Stimulated activated CD8-positive, alpha-beta memory T cell treated with anti-CD3 and anti-CD28 coated beads, Interleukin-7, amount 100 ng/mL, for 24 hours (primary cell): Measurements from ENCODE around the gene GNAL.
A peak's percentile ranks its signal among the peaks of the same experiment; 100 is the strongest.

ENCODE experiments used
- DNase-seq: peaks from one replicate; pipeline ENCODE4 v3.0.0-alpha.2; 2020; ENCODE audit warnings: low read depth

GNAL gene

DNA sequence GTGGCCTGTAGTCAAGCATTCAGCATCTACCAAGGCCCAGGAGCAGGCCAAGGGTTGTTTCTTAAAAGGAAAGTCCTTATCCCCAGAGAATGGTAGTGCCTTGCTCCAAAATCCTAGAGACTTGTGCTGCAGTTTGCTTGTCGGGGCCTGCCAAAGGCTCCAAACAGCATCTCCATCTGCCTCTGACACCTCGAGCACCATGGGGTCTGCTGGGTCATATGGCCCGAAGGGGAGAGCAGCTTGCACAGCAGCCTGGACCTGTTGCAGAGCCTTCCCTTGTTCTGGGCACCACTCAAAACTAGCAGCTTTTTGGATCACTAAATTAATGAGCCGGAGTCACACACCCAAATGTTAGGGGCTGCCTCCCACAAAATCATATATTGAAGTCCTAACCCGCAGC, 35.7 kb downstream of the GNAL start:
- no peak for DNase-seq

DNA sequence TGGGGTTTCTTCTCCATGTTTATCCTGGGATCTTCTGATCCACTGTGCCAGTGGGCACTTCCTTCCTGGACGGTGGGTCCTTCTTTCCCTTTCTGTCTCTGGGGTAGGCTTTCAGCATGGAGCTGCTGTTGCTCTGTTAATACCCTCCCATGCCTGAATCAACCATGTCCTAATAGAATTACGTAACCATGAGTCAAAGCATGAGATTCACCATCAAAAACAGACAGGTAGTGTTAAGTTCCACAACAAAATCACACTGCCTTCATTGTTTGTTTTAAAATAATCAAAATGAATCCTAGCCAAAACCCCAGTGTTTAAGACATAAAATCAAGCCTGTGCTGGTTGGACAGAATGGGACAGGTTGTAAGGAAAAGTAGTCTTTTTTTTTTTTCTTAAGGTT, 37.5 kb downstream of the GNAL start:
- DNase-seq: no peak

GRCh38 chr18:11728249-11728648, 39.2 kb downstream of the GNAL start:
- no peak for DNase-seq

- no peak for DNase-seq
These were observed 40.5 kb downstream of the GNAL start for GRCh38 chr18:11729556-11729955.

GRCh38 chr18:11733031-11733430, 44.0 kb downstream of the GNAL start:
- peak; percentile 35 for DNase-seq

- no peak for DNase-seq
These were observed 47.6 kb downstream of the GNAL start for GRCh38 chr18:11736656-11737055.

- DNase-seq: no peak
These were observed 50.8 kb downstream of the GNAL start for GRCh38 chr18:11739893-11740292.

- no peak for DNase-seq
These were observed 51.4 kb downstream of the GNAL start for GRCh38 chr18:11740461-11740860.

DNA sequence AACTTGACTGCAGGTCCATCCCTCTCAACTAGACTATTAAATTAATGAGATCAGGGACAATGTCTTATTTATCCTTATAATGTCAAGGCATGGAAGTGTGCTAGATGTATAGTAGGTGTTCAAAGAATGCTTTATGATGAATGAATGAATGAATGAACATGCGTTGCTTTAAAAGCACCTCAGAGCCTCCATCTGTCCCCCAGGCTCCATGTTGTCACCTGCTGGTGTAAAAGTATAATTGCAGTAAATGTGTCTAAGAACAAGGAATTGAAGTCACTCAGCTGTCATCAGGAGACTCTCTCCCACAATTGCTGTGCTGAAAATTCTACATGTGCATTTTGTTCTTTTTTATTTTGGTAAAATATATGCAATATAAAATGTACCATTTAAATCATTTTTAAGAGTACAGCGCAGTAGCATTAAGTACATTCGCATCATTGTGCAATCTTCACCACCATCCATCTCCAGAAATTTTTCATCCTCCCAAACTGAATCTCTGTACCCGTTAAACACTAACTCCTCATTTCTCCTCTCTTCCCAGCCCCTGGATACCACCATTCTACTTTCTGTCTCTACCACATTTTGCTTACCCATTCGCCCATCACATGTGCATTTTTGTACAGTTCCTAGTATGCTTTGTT, 52.6 kb downstream of the GNAL start:
- no peak for DNase-seq

GRCh38 chr18:11745521-11745920, 56.5 kb downstream of the GNAL start:
- DNase-seq: no peak

- DNase-seq: no peak
These were observed 58.2 kb downstream of the GNAL start for GRCh38 chr18:11747286-11747685.

DNA sequence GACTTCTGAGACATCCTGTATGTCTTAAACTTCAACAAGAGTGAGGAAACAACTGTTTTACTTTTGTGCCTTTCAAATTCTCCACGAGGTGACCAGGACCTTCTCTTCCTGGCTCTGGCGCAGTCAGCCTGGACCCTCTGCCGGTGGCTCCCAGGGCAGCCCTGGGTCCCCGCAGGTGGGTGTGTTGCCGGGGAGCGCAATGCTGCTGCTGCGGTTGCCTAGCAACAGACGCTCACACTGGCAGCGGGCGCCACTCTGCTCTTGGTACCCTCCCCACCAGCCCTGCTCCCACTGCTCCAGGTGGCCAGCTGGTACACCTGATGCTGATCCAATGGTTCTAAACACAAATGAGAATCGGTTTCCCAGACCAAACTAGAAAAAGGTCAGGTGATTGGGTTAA, 58.7 kb downstream of the GNAL start:
- no peak for DNase-seq

DNA sequence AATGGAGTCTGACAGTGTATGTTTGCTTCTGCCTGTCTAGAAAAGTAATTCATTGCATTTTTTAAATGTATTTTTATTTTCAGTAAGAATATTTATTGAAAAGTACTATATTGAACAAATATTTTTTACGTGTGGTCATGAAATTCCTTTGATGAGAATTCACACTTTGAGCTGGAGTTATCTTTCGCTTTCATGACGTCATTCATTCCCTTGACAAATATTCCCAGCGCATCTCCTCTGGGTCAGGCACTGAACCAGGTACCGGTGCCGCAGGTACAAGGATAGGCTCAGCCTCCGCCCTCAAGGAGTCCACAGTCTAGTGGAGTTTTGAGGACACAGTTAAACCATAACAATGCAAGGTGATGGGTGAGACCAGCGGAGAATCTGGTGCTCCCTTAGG, 60.2 kb downstream of the GNAL start:
- no peak for DNase-seq

- DNase-seq: no peak
These were observed 61.1 kb downstream of the GNAL start for GRCh38 chr18:11750171-11750570.

- DNase-seq: no peak
These were observed 61.7 kb downstream of the GNAL start for GRCh38 chr18:11750581-11751310.

DNA sequence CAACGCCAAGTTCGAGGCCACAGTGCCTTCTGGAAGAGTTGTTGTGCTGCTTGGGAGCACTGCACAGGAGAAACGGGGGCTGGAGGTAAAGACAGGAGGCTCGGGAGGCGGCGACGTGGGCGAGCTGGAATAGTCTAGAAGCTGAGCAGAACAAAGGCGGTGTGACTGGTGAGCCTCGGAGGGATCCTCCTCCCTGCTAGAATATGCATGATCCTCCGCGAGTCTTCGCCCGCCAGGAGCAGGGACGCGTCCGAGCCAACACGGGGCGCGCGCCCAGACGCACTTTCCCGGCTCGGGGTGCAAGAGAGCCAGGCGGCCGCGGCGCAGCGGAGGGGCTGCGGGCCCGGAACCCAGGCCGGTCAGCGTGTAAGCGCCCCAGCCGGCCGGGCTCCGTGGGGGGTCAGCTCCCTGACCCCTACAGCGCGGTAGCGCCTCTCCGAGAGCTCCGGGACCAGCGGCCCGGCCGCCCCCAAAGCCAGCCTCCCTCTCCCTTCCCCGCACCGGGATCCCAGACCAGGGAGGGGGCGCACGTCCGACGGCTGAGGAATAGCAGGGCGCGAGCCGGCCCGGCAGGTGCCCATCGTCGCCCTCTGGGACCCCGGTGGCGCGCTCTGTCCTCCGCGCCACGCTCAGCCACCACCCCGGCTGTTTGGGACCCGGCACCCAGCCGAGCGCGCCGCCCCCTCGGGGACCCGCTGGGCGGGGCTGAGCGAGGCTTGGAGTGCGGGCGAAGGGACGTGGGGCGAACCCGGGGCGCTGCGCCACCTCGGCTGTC, 62.5 kb downstream of the GNAL start:
- DNase-seq: no peak

DNA sequence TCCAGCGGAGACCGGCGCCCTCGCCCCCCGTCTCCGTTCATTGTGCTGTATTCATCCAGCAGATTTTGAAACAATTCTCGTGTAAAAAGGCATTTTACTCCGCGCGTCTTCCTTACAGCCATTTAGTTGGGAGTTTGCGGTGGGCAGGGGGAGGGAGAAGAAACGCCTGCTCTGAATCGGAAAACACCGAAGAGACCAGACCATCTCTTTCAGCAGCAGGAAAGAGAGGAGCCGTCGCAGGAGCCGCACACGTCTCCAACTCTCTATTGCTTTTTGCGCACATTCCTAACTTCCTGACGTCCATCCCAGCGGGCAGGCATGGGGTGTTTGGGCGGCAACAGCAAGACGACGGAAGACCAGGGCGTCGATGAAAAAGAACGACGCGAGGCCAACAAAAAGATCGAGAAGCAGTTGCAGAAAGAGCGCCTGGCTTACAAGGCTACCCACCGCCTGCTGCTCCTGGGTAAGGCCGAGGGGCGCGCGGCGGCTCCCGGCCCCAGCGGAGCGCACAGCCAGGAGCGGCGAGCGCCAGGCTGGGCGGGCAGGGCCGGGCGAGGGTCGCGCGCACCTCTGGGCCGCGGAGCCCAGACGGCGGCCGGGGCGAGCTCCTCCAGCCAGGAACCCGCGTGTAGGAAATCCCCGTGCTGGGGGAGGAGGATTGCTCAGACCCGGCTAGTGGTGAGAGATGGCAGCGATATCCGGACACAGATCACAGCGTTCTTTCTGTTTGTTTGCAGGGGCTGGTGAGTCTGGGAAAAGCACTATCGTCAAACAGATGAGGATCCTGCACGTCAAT, 63.2 kb downstream of the GNAL start:
- DNase-seq: no peak

DNA sequence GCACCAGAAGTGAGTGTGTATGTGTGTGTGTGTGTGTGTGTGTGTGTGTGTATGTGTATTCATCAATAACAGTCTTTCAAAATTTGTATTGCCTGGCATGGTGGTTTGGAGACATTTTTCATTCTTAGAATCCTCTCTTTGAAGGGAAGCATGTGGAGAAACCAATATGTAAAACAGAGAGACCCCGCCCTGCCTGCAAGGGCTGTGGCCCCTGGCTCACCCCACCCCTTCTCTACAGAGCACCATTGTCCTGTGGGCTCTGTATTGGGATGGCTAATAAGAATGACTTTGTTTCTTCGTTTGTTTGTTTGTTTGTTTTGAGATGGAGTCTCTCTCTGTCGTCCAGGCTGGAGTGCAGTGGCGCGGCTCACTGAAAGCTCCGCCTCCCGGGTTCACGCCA, 65.9 kb downstream of the GNAL start:
- DNase-seq: no peak

DNA sequence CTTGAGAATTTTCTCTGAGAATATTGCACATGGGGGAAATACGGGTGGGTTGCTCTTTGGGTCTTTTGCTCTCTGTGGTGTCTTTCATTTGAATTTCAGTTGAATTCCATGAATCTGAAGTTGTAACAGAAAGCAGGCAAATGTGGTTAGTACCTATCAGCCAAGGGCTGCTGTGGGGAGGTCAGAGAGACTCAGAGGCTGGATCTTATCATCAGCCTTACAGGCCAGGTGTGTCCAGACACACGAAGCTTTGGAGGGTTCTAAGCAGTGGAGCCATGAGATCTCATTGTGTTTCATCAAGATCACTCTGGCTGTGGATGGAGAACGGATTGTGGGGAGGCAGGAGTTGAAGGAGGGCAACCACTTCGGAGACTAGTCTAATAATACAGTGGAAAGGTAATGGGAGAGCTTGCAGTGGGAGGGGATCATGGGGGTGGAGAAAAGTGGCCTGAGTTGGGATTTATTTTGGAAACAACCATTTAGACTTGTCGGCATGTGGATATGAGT, 68.1 kb downstream of the GNAL start:
- DNase-seq: no peak

DNA sequence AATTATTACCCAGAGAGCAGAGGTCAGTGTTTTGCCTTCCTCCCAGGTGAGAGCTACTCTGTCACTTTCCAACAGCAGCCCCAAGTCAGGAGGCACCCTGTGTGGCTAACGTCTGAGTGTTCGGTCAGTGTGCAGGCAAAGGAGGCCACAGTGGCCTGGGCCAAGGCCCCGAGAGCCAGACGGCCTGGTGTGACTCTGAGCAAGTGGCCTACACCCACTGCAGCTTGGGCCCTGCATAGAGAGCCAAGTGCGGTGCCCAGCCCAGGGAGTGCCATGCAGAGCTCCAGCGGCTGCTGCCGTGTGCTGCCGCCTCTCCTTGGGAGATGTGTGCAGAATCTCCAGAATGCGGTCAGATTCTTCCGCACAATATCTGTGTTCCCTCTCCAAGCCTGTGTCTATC, 70.4 kb downstream of the GNAL start:
- DNase-seq: no peak

DNA sequence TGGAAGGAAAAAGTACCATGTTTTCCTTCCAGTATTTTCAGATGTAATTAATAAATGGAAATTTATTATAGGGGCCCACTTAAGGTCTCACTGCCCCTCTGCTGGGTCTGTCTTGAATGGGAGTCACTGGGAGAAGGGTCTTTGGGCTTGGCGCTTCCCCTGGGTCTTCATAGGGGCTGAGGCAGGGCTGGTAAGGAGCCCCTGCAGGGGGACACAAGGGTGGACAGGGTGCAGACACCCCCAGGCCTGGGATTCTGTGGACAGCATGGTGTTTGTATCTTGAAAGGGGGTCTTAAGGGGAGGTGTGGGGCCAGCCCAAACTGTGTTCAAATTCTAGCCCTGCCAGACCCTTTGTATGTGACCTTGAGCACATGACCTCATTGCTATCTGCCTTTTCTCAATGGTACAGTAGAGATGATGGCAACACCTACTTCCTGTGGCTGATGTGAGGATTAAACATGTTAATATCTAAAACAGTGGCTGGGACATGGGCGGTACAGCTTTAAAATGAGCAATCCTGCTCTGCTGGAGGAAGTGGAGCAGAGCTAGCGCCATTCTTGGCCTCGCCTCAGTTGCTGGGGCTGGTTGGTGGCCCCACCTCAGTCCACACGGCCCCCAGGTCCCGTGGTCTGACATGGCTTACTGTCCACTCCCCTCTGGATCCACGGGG, 71.6 kb downstream of the GNAL start:
- DNase-seq: no peak

- no peak for DNase-seq
These were observed 72.5 kb downstream of the GNAL start for GRCh38 chr18:11761553-11761952.
